DND-41 (cell line): ENCODE results near the gene ATG9B.

Experiments
- ATAC-seq: fragments of 200-7000 bp; cut with Tn5 transposase; 3 replicates; pipeline ENCODE4 v1.9.1; 2021; ENCODE audit warnings: low read depth; ENCODE audit not compliant: insufficient read depth
- DNase-seq: peaks from one replicate; pipeline ENCODE4 v3.0.0-alpha.2; 2020
- H2AFZ ChIP-seq: 2 replicates; pipeline ENCODE4 v1.6.0; 2012; ENCODE audit warnings: low read depth, low read length
- H3K27ac ChIP-seq: 2 replicates; pipeline ENCODE4 v1.5.1; 2012; ENCODE audit warnings: low read length, inconsistent platforms
- H3K27me3 ChIP-seq: fragments of 200-600 bp; sonication (generic); 2 replicates; pipeline ENCODE4 v1.6.0; 2012; ENCODE audit warnings: low read length, mild to moderate bottlenecking, inconsistent platforms; ENCODE audit not compliant: insufficient read depth, poor library complexity
- H3K36me3 ChIP-seq: 2 replicates; pipeline ENCODE4 v1.5.1; 2012; ENCODE audit warnings: low read length, inconsistent platforms; ENCODE audit not compliant: insufficient read depth
- H3K4me1 ChIP-seq: 2 replicates; pipeline ENCODE4 v1.5.1; 2012; ENCODE audit warnings: mild to moderate bottlenecking, low read length; ENCODE audit not compliant: insufficient read depth
- H3K4me2 ChIP-seq: 2 replicates; pipeline ENCODE4 v1.6.0; 2012; ENCODE audit warnings: mild to moderate bottlenecking, moderate library complexity, low read length, inconsistent platforms; ENCODE audit not compliant: insufficient read depth
- H3K4me3 ChIP-seq, 2 experiments: fragments of 200-600 bp in 1 of 2; shearing (Covaris generic) in 1 of 2; 2 replicates each; pipeline ENCODE4 v1.5.1; 2012 to 2016; ENCODE audit warnings: inconsistent platforms in 2 of 2, low read length in 2 of 2, mild to moderate bottlenecking in 2 of 2, low read depth in 1 of 2, moderate library complexity in 1 of 2
- H3K79me2 ChIP-seq: 2 replicates; pipeline ENCODE4 v1.6.0; 2012; ENCODE audit warnings: low read length, inconsistent platforms; ENCODE audit not compliant: insufficient read depth
- H3K9ac ChIP-seq: 2 replicates; pipeline ENCODE4 v1.6.0; 2012; ENCODE audit warnings: low read depth, mild to moderate bottlenecking, inconsistent platforms, low read length, moderate library complexity
- H3K9me3 ChIP-seq: 2 replicates; pipeline ENCODE4 v1.5.1; 2012; ENCODE audit warnings: low read length, moderate library complexity, mild to moderate bottlenecking, inconsistent platforms; ENCODE audit not compliant: insufficient read depth, severe bottlenecking
- H4K20me1 ChIP-seq: 2 replicates; pipeline ENCODE4 v1.6.0; 2012; ENCODE audit warnings: low read length; ENCODE audit not compliant: insufficient read depth
- CTCF ChIP-seq: IDR thresholded peaks from 2 replicates; pipeline ENCODE4 v1.5.1; 2012; ENCODE audit warnings: borderline replicate concordance, low read length, moderate library complexity, mild to moderate bottlenecking; ENCODE audit not compliant: poor library complexity, severe bottlenecking; ENCODE audit errors: extremely low read depth
- EZH2 ChIP-seq: IDR thresholded peaks from 3 replicates; pipeline ENCODE4 v1.6.1; 2012; ENCODE audit warnings: borderline replicate concordance, low read depth, mild to moderate bottlenecking, moderate library complexity, low read length, inconsistent platforms; ENCODE audit not compliant: severe bottlenecking

ATG9B gene

GRCh38 chr7:150998341-150998740 lies 26.0 kb downstream of the ATG9B start:
- Histone ChIP-seq H3K79me2 (no peaks in the 10 kb centered on the region), H2AFZ (no peak overlapping the region), H3K27ac (no peak overlapping the region), H3K4me1 (no peaks in the 10 kb centered on the region), H3K36me3 (no peaks in the 10 kb centered on the region), H4K20me1 (no peaks in the 10 kb centered on the region; the same call in 1 of the 2 replicates), H3K4me3 (no peak overlapping the region), H3K4me2 (no peak overlapping the region), H3K27me3 (no peaks in the 10 kb centered on the region), H3K9me3 (no peaks in the 10 kb centered on the region), H3K9ac (no peak overlapping the region)
- TF ChIP-seq CTCF (no peak), EZH2 (no peak)
- DNase-seq (no peak), ATAC-seq (no peak)

- H3K9ac ChIP-seq, result no peak overlapping the region
- no peak overlapping the region for H2AFZ ChIP-seq
- H3K9me3 ChIP-seq, result no peaks in the 10 kb centered on the region
- no peak overlapping the region for H3K27ac ChIP-seq
- H3K4me1 ChIP-seq, result no peaks in the 10 kb centered on the region
- H3K36me3 ChIP-seq, result no peaks in the 10 kb centered on the region
- DNase-seq (no peak), ATAC-seq (no peak)
- no peak overlapping the region for H3K4me3 ChIP-seq
- TF ChIP-seq EZH2, result no peak
- TF ChIP-seq CTCF, result no peak
- no peaks in the 10 kb centered on the region for H3K79me2 ChIP-seq
- no peak overlapping the region for H3K4me2 ChIP-seq
- H3K27me3 ChIP-seq, result no peaks in the 10 kb centered on the region
- H4K20me1 ChIP-seq, result no peaks in the 10 kb centered on the region; the same call in 1 of the 2 replicates
Observed at GRCh38 chr7:150997817-150998216, 26.5 kb downstream of the ATG9B start.

GRCh38 chr7:150997075-150997511 lies 27.2 kb downstream of the ATG9B start:
- no peaks in the 10 kb centered on the region for H3K79me2 ChIP-seq
- no peaks in the 10 kb centered on the region for H3K4me1 ChIP-seq
- ATAC-seq, result no peak
- H3K27ac ChIP-seq, result no peak overlapping the region
- H3K4me2 ChIP-seq, result no peak overlapping the region
- no peaks in the 10 kb centered on the region for H3K36me3 ChIP-seq
- no peak overlapping the region for H3K9ac ChIP-seq
- H3K9me3 ChIP-seq, result no peaks in the 10 kb centered on the region
- no peak for DNase-seq
- TF ChIP-seq EZH2, result no peak
- TF ChIP-seq CTCF, result no peak
- H3K27me3 ChIP-seq, result no peaks in the 10 kb centered on the region
- no peaks in the 10 kb centered on the region; the same call in 1 of the 2 replicates for H4K20me1 ChIP-seq
- H2AFZ ChIP-seq, result no peak overlapping the region
- no peak overlapping the region for H3K4me3 ChIP-seq
